ENCODE results near the gene PCSK5.

DNA sequence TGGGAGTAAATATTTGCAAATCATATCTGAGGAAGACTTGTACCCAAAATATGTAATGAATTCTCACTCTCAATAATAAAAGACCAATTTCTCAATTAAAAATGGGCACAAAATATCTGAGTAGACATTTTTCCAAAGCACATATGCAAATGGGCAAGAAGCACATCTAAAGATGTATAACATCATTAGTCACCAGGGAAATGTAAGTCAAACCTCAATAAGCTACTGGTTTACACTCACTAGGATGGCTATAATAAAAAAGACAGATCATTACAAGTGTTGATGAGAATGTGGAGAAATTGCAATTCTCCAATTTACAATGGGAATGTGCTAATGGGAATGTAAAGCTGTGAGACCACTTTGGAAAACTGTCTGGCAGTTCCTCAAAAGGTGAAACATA, 13.9 kb downstream of the PCSK5 start:
- TF ChIP-seq EP300 (conservative IDR thresholded peaks at IDR 0.05; ENCODE audit: poor library complexity, severe bottlenecking) (no peak), EZH2 (IDR thresholded peaks at IDR 0.05; ENCODE audit: borderline replicate concordance, insufficient read depth, low read length, poor library complexity, severe bottlenecking) (no peak), POLR2AphosphoS5 (IDR thresholded peaks at IDR 0.05) (no peak), SMC3 (conservative IDR thresholded peaks at IDR 0.05; ENCODE audit: poor library complexity) (no peak), MXI1 (conservative IDR thresholded peaks at IDR 0.05; ENCODE audit: poor library complexity, severe bottlenecking) (no peak), RAD21 (conservative IDR thresholded peaks at IDR 0.05) (no peak)
- TF ChIP-seq, protein P1, sequence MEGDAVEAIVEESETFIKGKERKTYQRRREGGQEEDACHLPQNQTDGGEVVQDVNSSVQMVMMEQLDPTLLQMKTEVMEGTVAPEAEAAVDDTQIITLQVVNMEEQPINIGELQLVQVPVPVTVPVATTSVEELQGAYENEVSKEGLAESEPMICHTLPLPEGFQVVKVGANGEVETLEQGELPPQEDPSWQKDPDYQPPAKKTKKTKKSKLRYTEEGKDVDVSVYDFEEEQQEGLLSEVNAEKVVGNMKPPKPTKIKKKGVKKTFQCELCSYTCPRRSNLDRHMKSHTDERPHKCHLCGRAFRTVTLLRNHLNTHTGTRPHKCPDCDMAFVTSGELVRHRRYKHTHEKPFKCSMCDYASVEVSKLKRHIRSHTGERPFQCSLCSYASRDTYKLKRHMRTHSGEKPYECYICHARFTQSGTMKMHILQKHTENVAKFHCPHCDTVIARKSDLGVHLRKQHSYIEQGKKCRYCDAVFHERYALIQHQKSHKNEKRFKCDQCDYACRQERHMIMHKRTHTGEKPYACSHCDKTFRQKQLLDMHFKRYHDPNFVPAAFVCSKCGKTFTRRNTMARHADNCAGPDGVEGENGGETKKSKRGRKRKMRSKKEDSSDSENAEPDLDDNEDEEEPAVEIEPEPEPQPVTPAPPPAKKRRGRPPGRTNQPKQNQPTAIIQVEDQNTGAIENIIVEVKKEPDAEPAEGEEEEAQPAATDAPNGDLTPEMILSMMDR (IDR thresholded peaks at IDR 0.05; ENCODE audit: poor library complexity, severe bottlenecking): no peak
- TF ChIP-seq, protein P2, sequence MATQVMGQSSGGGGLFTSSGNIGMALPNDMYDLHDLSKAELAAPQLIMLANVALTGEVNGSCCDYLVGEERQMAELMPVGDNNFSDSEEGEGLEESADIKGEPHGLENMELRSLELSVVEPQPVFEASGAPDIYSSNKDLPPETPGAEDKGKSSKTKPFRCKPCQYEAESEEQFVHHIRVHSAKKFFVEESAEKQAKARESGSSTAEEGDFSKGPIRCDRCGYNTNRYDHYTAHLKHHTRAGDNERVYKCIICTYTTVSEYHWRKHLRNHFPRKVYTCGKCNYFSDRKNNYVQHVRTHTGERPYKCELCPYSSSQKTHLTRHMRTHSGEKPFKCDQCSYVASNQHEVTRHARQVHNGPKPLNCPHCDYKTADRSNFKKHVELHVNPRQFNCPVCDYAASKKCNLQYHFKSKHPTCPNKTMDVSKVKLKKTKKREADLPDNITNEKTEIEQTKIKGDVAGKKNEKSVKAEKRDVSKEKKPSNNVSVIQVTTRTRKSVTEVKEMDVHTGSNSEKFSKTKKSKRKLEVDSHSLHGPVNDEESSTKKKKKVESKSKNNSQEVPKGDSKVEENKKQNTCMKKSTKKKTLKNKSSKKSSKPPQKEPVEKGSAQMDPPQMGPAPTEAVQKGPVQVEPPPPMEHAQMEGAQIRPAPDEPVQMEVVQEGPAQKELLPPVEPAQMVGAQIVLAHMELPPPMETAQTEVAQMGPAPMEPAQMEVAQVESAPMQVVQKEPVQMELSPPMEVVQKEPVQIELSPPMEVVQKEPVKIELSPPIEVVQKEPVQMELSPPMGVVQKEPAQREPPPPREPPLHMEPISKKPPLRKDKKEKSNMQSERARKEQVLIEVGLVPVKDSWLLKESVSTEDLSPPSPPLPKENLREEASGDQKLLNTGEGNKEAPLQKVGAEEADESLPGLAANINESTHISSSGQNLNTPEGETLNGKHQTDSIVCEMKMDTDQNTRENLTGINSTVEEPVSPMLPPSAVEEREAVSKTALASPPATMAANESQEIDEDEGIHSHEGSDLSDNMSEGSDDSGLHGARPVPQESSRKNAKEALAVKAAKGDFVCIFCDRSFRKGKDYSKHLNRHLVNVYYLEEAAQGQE (IDR thresholded peaks at IDR 0.05; ENCODE audit: borderline replicate concordance): no peak

Data from neural cell (in vitro differentiated cells).